ENCODE results near the gene HNRNPA1. TPM values are rescaled to one million over a fixed set of nuclear protein-coding genes. Genes with fewer than 3 reads are reported as not detected.

Gene HNRNPA1
- total RNA-seq, 1 donor from 2014 or later = 1,804 TPM

- Mint-ChIP-seq H3K36me3 (ENCODE audit: low read depth, unreplicated experiment) (no peaks in the 10 kb centered on the region), H3K27ac (ENCODE audit: unreplicated experiment) (no peak overlapping the region), H3K9me3 (ENCODE audit: unreplicated experiment) (no peaks in the 10 kb centered on the region), H3K27me3 (ENCODE audit: unreplicated experiment) (no peaks in the 10 kb centered on the region), H3K4me3 (ENCODE audit: unreplicated experiment) (no peak overlapping the region), H3K4me1 (ENCODE audit: unreplicated experiment) (peaks cover 36% of the 10 kb centered on the region)
- no peak for TF ChIP-seq CTCF (IDR thresholded peaks at IDR 0.05; ENCODE audit: unreplicated experiment)
- DNase-seq (ENCODE audit: low spot score) = no peak
Measured at GRCh38 chr12:54328595-54329337, 48.2 kb downstream of the HNRNPA1 start.

- Mint-ChIP-seq H3K4me3 (ENCODE audit: unreplicated experiment) (no peak overlapping the region), H3K9me3 (ENCODE audit: unreplicated experiment) (no peaks in the 10 kb centered on the region), H3K27ac (ENCODE audit: unreplicated experiment) (no peak overlapping the region), H3K36me3 (ENCODE audit: low read depth, unreplicated experiment) (no peaks in the 10 kb centered on the region), H3K4me1 (ENCODE audit: unreplicated experiment) (peaks cover 36% of the 10 kb centered on the region), H3K27me3 (ENCODE audit: unreplicated experiment) (no peaks in the 10 kb centered on the region)
- DNase-seq (ENCODE audit: low spot score) = no peak
- TF ChIP-seq CTCF (IDR thresholded peaks at IDR 0.05; ENCODE audit: unreplicated experiment) = no peak
Measured at GRCh38 chr12:54329759-54330158, 49.2 kb downstream of the HNRNPA1 start.

GRCh38 chr12:54330442-54330841 is 49.9 kb downstream of the HNRNPA1 start:
- Mint-ChIP-seq H3K27ac (ENCODE audit: unreplicated experiment) (no peak overlapping the region), H3K9me3 (ENCODE audit: unreplicated experiment) (no peaks in the 10 kb centered on the region), H3K27me3 (ENCODE audit: unreplicated experiment) (no peaks in the 10 kb centered on the region), H3K4me1 (ENCODE audit: unreplicated experiment) (peaks cover 29% of the 10 kb centered on the region), H3K36me3 (ENCODE audit: low read depth, unreplicated experiment) (no peaks in the 10 kb centered on the region), H3K4me3 (ENCODE audit: unreplicated experiment) (no peak overlapping the region)
- no peak for TF ChIP-seq CTCF (IDR thresholded peaks at IDR 0.05; ENCODE audit: unreplicated experiment)
- DNase-seq (ENCODE audit: low spot score) = no peak

GRCh38 chr12:54331461-54331860 is 50.9 kb downstream of the HNRNPA1 start:
- DNase-seq (ENCODE audit: low spot score) = no peak
- H3K9me3 Mint-ChIP-seq (ENCODE audit: unreplicated experiment) = no peaks in the 10 kb centered on the region
- H3K27ac Mint-ChIP-seq (ENCODE audit: unreplicated experiment) = no peak overlapping the region
- no peak overlapping the region for H3K4me3 Mint-ChIP-seq (ENCODE audit: unreplicated experiment)
- no peaks in the 10 kb centered on the region for H3K27me3 Mint-ChIP-seq (ENCODE audit: unreplicated experiment)
- no peak for TF ChIP-seq CTCF (IDR thresholded peaks at IDR 0.05; ENCODE audit: unreplicated experiment)
- no peaks in the 10 kb centered on the region for H3K36me3 Mint-ChIP-seq (ENCODE audit: low read depth, unreplicated experiment)
- H3K4me1 Mint-ChIP-seq (ENCODE audit: unreplicated experiment) = peaks cover 24% of the 10 kb centered on the region

DNA sequence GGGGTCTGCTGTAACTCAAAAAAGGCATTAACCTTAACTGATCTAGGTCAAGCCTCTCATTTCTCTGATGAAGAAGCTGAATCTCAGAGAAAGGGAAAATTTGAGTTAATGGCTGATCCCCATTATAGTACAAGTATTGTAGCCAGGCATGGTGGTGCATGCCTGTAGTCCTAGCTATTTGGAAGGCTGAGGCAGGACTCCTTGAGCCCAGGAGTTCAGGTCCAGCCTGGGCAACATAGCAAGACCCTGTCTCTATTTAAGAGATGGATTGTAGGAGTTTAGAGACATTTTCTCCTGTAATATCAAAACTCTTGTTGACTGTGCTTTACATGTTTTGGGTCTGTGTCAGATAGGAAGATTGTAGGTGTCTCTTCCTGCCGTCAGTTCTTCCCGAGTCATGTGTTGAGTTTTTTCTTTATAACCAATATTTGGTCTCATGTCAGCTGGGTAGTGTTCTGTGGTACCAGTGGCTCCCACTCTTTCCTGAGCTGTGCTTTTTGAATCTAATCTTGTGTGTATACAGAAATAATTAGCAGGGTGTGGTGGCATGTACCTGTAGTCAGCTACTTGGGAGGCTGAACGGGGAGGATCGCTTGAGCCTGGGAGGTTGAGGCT is 53.0 kb downstream of the HNRNPA1 start:
- H3K9me3 Mint-ChIP-seq (ENCODE audit: unreplicated experiment) = no peaks in the 10 kb centered on the region
- peaks cover 21% of the 10 kb centered on the region for H3K4me1 Mint-ChIP-seq (ENCODE audit: unreplicated experiment)
- H3K36me3 Mint-ChIP-seq (ENCODE audit: low read depth, unreplicated experiment) = no peaks in the 10 kb centered on the region
- TF ChIP-seq CTCF (IDR thresholded peaks at IDR 0.05; ENCODE audit: unreplicated experiment) = no peak
- no peak overlapping the region for H3K4me3 Mint-ChIP-seq (ENCODE audit: unreplicated experiment)
- no peaks in the 10 kb centered on the region for H3K27me3 Mint-ChIP-seq (ENCODE audit: unreplicated experiment)
- H3K27ac Mint-ChIP-seq (ENCODE audit: unreplicated experiment) = no peak overlapping the region
- no peak for DNase-seq (ENCODE audit: low spot score)

Data from endothelial cell (in vitro differentiated cells).